ENCODE data around the gene SLC2A6.

DNA sequence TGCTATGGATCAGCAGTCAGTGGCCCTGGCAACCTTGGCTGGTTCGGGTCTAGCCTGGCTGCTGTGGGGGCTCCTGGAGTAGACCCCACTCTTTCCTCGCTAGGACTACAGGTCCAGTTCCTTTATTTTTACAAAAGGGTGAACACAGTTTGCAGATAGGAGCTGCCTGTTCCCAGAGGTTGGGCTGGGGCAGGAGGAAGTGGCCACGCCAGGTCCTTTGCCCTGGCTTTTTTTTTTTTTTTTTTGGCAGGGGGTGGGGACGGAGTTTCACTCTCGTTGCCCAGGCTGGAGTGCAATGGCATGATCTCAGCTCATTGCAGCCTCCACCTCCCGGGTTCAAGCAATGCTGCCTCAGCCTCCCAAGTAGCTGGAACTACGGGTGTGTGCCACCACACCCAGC, 7.9 kb downstream of the SLC2A6 start:
- no peak for TF ChIP-seq CTCF (IDR thresholded peaks at IDR 0.05; ENCODE audit: insufficient read depth, low read depth, low read length)
- TF ChIP-seq EZH2 (IDR thresholded peaks at IDR 0.05; ENCODE audit: insufficient read depth, low read length), result no peak

All from astrocyte (in vitro differentiated cells and primary cell).